Measurements from ENCODE around the gene ASIC4. TPM values are rescaled to one million over a fixed set of nuclear protein-coding genes. Genes with fewer than 3 reads are reported as not detected.

ASIC4 gene
- total and polyA plus RNA-seq, 2 of the 4 experiments (the other 2 are of a cell fraction), result 0.10 TPM; not detected in 1

DNA sequence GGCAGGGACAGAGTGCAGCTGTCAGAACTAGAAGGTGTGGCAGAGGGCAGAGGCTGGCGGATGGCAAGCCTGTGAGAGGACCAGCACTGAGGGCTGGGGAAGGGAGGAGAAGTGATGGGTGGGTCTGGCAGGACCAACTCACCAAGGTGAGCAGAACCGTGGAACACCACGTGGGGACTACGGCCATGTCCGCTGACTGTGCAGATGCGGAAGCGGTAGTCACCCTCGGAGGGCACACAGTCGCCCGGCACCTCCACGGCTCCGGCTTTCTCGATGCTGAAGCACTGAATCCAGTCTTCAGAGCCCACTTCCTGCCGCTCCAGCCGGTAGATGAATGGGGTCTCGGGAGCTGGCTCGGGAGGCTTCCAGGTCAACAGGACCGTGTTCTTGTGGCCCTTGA lies 52.8 kb downstream of the ASIC4 start:
- no peak overlapping the region for H3K14ac ChIP-seq (replicated peaks; ENCODE audit: low read depth, low read length)
- WGBS, 2 experiments (ENCODE audit: extremely low coverage in 2 of 2, insufficient read length in 1 of 2), result 96% methylated on average over 9 of the region's 18 CpGs; no CpG with 5 or more reads in 1 of the 2 experiments
- no peak overlapping the region for H4K91ac ChIP-seq (ENCODE audit: insufficient read depth, low read depth, low read length)
- intact Hi-C loops (cut with micrococcal nuclease), result no loop called here
- H2BK5ac ChIP-seq (ENCODE audit: low read depth, low read length, poor library complexity, severe bottlenecking), result no peak overlapping the region
- H3K9ac ChIP-seq (ENCODE audit: low read depth, low read length), result no peak overlapping the region
- H4K8ac ChIP-seq (ENCODE audit: low read depth in 2 of 2, low read length in 2 of 2), result no peak overlapping the region
- BruUV-seq (replicated peaks), result no TSS peak
- H3K36me3 ChIP-seq (ENCODE audit: control insufficient read depth, insufficient read depth, low read length), result peaks cover 26% of the 10 kb centered on the region
- no peak overlapping the region for H2BK20ac ChIP-seq (ENCODE audit: low read depth, low read length)
- POLR2A ChIA-PET (ENCODE audit: unreplicated experiment), result no interaction called here
- no peak overlapping the region for H3K18ac ChIP-seq (ENCODE audit: low read depth, low read length)
- no peak overlapping the region for H3K56ac ChIP-seq (ENCODE audit: extremely low read depth, insufficient read depth, low read length)
- no peak for ATAC-seq (ENCODE audit: low read depth)
- peak overlapping the region; percentile 38 for H2AFZ ChIP-seq (replicated peaks; ENCODE audit: low read length, poor library complexity)
- no peak overlapping the region for H2BK15ac ChIP-seq (ENCODE audit: low read depth, low read length)
- H2AK5ac ChIP-seq (ENCODE audit: low read depth, low read length), result no peak overlapping the region
- H2BK120ac ChIP-seq (ENCODE audit: low read depth, low read length), result no peak overlapping the region
- H2AK9ac ChIP-seq (replicated peaks; ENCODE audit: low read depth, low read length, poor library complexity), result no peak overlapping the region
- H3K23ac ChIP-seq (ENCODE audit: low read depth, low read length), result no peak overlapping the region
- H3K27me3 ChIP-seq (ENCODE audit: control insufficient read depth, insufficient read depth, low read length), result no peaks in the 10 kb centered on the region
- peaks cover 8% of the 10 kb centered on the region; the same call in 1 of the 2 replicates for H3K9me1 ChIP-seq (ENCODE audit: insufficient read depth, low read length)
- H4K5ac ChIP-seq (ENCODE audit: low read depth, low read length), result no peak overlapping the region
- TF ChIP-seq FOS (IDR thresholded peaks at IDR 0.05; ENCODE audit: low read depth, low read length), result no peak
- TF ChIP-seq, protein P1, sequence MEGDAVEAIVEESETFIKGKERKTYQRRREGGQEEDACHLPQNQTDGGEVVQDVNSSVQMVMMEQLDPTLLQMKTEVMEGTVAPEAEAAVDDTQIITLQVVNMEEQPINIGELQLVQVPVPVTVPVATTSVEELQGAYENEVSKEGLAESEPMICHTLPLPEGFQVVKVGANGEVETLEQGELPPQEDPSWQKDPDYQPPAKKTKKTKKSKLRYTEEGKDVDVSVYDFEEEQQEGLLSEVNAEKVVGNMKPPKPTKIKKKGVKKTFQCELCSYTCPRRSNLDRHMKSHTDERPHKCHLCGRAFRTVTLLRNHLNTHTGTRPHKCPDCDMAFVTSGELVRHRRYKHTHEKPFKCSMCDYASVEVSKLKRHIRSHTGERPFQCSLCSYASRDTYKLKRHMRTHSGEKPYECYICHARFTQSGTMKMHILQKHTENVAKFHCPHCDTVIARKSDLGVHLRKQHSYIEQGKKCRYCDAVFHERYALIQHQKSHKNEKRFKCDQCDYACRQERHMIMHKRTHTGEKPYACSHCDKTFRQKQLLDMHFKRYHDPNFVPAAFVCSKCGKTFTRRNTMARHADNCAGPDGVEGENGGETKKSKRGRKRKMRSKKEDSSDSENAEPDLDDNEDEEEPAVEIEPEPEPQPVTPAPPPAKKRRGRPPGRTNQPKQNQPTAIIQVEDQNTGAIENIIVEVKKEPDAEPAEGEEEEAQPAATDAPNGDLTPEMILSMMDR (conservative IDR thresholded peaks at IDR 0.05; ENCODE audit: low read depth, low read length), result no peak
- no peak for TF ChIP-seq POLR2A (IDR thresholded peaks at IDR 0.05; ENCODE audit: low read depth, low read length)
- TF ChIP-seq BHLHE40 (IDR thresholded peaks at IDR 0.05; ENCODE audit: low read depth, low read length), result no peak
- TF ChIP-seq, protein P2, sequence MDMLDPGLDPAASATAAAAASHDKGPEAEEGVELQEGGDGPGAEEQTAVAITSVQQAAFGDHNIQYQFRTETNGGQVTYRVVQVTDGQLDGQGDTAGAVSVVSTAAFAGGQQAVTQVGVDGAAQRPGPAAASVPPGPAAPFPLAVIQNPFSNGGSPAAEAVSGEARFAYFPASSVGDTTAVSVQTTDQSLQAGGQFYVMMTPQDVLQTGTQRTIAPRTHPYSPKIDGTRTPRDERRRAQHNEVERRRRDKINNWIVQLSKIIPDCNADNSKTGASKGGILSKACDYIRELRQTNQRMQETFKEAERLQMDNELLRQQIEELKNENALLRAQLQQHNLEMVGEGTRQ (IDR thresholded peaks at IDR 0.05; ENCODE audit: low read depth, low read length), result no peak
- TF ChIP-seq, protein P3, sequence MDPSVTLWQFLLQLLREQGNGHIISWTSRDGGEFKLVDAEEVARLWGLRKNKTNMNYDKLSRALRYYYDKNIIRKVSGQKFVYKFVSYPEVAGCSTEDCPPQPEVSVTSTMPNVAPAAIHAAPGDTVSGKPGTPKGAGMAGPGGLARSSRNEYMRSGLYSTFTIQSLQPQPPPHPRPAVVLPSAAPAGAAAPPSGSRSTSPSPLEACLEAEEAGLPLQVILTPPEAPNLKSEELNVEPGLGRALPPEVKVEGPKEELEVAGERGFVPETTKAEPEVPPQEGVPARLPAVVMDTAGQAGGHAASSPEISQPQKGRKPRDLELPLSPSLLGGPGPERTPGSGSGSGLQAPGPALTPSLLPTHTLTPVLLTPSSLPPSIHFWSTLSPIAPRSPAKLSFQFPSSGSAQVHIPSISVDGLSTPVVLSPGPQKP (IDR thresholded peaks at IDR 0.05; ENCODE audit: borderline replicate concordance, low read depth, low read length), result no peak
- no peak for TF ChIP-seq MAFK (IDR thresholded peaks at IDR 0.05; ENCODE audit: low read depth, low read length)
- TF ChIP-seq RAD21 (IDR thresholded peaks at IDR 0.05; ENCODE audit: low read length), result no peak
- no peak for TF ChIP-seq MXI1 (IDR thresholded peaks at IDR 0.05; ENCODE audit: borderline replicate concordance, low read depth, low read length)
- TF ChIP-seq SMC3 (IDR thresholded peaks at IDR 0.05; ENCODE audit: low read depth, low read length), result no peak
- no peak for TF ChIP-seq RFX5 (IDR thresholded peaks at IDR 0.05; ENCODE audit: low read depth, low read length)
- no peak for TF ChIP-seq NFE2L2 (IDR thresholded peaks at IDR 0.05; ENCODE audit: low read depth, low read length)
- TF ChIP-seq CHD1 (IDR thresholded peaks at IDR 0.05; ENCODE audit: low read depth, low read length), result no peak
- no peak for TF ChIP-seq RCOR1 (IDR thresholded peaks at IDR 0.05; ENCODE audit: insufficient replicate concordance, low read length)
- no peak for TF ChIP-seq MAZ (IDR thresholded peaks at IDR 0.05; ENCODE audit: borderline replicate concordance, low read depth, low read length)
- TF ChIP-seq CEBPB (IDR thresholded peaks at IDR 0.05; ENCODE audit: low read depth, low read length), result no peak
- no peak overlapping the region for H3K4ac ChIP-seq (ENCODE audit: low read depth, low read length)
- CTCF ChIA-PET, result no interaction called here
- no peak overlapping the region for H3K4me2 ChIP-seq (ENCODE audit: low read depth, low read length)
- H3K9me3 ChIP-seq (ENCODE audit: control insufficient read depth, insufficient read depth, low read length), result no peaks in the 10 kb centered on the region
- dilution Hi-C loops (cut with HindIII; ENCODE audit: low sequenced_read_pairs, unreplicated experiment), result no loop called here
- H3K4me3 ChIP-seq (ENCODE audit: insufficient read depth, low read depth, low read length), result no peak overlapping the region
- peaks cover 11 to 18% of the 10 kb centered on the region in 2 experiments for H3K79me1 ChIP-seq (ENCODE audit: low read depth in 1 of 2, low read length in 2 of 2)
- H3K27ac ChIP-seq (ENCODE audit: insufficient read depth, low read length), result no peak overlapping the region
- in situ Hi-C loops (cut with MboI; ENCODE audit: low sequenced_read_pairs), result no loop called here
- DNase-seq, result no peak
- H3K4me1 ChIP-seq (ENCODE audit: control insufficient read depth, insufficient read depth, low read length), result peaks cover 10% of the 10 kb centered on the region
- peaks cover 8% of the 10 kb centered on the region; the same call in 1 of the 2 replicates for H4K20me1 ChIP-seq (ENCODE audit: insufficient read depth, low read length)
